Fibroblast of upper back skin (primary cell): Measurements from ENCODE around the gene ZFP36.
"Not testable (repeated sequence)": the region's sequence is repeated elsewhere in the genome, so short reads cannot be mapped to it uniquely, and the experiment has no call there.

Experiments
- DNase-seq: peaks from one replicate; pipeline ENCODE4 v3.0.0-alpha.2; 2013

The ZFP36 gene

DNA sequence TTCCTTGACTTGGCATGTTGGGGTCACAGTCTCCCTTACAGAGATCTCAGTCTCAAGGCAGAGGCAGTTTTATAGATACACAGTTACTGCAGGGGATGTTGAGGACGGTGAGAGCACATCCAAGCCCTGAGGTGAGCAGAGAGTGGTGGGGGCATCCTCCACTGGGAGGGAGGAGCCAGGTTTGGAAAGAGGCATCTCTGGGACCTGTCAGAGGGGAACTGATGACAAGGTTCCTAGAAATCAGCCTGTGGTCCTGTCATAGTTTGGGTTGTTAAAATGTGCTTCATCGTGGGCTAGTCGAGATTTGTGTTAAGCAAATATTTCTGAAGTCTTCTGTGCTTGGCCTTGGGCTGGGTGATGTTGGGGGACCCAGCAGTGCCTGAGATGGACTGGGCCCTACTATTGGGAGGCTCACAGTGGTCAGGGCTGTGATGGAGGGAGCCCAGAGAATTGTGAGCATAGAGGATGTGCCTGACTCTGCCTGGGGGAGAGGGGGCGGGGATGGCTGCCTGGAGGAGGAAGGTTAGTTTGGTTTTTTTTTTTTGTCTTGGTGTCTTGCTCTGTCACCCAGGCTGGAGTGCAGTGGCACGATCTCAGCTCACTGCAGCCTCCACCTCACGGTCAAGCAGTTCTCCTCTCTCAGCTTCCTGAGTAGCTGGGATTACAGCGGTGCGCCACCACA lies 42.6 kb downstream of the ZFP36 start:
- no peak for DNase-seq

- DNase-seq: not testable (repeated sequence)
These were observed 44.6 kb downstream of the ZFP36 start for GRCh38 chr19:39451257-39451656.
